Colon (tissue), 2 donors: ENCODE measurements around the gene HACL1.
"Not testable (repeated sequence)": the region's sequence is repeated elsewhere in the genome, so short reads cannot be mapped to it uniquely, and the experiment has no call there.

Experiments used
- FAIRE-seq: peaks from 2 replicates; lab custom pipeline; 2012; peaks lifted over from hg19 to GRCh38; lab: Jason Lieb, UNC
- donor health status: control.
- donor health status: control.

Gene HACL1

DNA sequence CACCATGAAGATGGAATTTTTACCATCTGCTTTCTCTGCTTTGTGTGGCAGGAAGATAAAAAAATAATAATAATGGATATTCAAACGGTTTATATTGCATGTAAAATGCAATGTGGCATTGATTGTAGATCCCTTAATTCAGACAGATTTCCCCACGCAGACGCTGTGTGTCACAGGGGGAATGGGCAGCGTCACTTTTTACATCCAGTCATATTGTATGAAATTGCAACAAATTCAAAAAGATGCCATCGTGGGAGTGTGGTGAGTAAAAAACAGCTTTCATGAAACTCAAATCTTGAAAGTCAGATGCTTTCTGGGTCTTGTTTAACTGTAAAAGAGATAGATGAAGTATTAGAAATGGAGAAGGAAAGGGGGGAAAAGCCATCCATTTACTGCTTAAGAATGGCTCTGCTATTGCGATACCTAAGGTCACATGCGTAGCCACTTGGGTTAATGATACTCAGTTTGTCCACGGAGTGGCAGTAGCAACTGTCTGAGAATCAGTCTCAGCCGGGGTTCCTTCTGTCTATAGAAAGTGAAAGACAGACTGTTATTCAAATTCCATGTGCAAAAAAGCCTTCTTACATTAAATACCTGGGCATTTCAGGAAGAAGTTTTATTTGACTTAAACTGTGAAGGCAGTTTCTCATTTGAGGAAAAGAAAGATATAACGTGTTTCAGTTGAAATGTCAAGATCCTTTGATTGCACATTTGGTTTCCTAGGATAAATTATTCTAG lies 28.7 kb upstream of the HACL1 start:
- FAIRE-seq: no peak

DNA sequence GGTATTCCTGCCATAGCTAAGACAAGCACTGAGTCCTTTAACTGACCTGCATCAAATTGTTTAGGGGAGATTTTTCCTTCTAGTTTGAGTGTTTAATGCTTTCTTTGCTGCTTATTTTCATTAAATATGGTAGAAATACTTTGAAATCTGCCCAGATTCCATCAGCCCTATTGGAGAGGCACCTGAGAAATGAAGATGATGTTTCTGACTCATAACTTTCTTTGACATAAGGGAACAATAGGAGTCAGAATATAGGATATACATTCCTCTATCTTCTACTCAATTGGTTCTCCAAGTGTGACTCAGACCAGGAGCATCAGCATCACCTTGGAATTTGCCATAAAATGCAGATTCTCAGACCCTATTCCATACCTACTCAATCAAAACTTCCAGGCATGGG lies 27.6 kb upstream of the HACL1 start:
- FAIRE-seq: no peak

DNA sequence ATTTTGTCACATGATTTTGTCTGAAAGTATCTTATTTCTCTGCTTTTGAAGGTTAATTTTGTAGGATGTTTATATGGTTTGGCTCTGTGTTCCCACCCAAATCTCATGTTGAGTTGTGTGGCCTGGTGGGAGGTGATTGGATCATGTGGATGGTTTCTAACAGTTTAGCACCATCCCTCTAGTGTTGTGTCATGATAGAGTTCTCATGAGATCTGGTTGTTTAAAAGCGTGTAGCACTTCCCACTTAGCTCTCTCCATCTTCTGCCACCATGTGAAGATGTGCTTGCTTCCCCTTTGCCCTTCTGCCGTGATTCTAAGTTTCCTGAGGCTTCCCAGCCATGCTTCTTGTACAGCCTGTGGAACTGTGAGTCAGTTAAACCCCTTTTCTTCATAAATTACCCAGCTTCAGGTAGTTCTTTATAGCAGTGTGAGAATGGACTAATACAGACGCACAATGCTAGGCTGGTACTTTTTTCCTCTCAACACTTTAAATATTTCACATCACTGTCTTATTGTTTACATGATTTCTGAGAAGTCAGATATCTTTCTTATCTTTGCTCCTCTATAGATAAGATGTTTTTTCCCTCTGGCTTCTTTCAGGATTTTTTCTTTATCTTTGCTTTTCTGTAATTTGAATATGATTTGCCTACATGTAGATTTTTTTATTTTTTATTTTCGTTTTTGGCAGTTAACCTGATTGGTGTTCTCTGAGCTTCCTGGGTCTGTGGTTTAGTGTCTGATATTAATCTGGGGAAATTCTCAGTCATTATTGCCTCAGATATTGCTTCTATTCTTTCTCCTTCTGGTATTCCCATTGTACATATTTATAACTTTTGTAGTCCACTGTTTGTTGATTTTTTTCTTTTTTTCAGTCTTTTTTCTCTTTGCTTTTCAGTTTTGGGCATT lies 22.4 kb upstream of the HACL1 start:
- FAIRE-seq: no peak

DNA sequence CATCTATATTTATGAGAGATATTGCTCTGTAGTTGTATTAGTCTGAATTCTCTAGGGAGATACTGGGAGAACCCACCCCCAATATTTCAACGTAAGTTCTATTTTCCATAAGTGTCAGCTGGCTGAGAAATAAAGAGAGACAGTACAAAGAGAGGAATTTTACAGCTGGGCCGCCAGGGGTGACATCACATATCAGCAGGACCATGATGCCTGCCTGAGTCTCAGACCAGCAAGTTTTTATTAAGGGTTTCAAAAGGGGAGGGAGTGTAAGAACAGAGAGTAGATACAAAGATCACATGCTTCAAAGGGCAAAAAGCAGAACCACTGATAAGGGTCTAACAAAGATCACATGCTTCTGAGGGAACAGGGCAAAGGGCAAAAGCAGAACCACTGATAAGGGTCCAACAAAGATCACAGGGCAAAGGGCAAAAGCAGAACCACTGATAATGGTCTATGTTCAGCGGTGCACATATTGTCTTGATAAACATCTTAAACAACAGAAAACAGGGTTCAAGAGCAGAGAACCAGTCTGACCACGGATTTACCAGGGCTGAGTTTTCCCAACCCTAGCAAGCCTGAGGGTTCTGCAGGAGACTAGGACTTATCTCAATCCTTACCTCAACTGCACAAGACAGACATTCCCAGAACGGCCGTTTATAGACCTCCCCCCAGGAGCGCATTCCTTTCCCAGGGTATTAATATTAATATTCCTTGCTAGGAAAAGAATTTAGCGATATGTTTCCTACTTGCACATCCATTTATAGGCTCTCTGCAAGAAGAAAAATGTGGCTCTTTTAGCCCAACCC lies 18.5 kb upstream of the HACL1 start:
- not testable (repeated sequence) for FAIRE-seq

DNA sequence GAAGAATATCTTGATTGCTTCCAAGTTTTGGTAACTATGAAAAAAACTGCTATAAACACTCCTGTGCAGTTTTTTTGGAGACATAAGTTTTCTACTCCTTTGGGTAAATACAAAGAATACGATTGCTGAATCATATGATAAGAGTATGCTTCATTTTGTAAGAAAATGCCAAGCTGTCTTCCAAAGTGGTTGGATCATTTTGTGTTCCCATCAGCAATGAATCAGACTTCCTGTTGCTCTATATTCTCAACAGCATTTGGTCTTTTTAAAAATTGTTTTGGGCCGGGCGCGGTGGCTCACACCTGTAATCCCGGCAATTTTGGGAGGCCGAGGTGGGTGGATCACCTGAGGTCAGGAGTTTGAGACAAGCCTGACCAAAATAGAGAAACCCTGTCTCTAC lies 14.7 kb upstream of the HACL1 start:
- FAIRE-seq: no peak

DNA sequence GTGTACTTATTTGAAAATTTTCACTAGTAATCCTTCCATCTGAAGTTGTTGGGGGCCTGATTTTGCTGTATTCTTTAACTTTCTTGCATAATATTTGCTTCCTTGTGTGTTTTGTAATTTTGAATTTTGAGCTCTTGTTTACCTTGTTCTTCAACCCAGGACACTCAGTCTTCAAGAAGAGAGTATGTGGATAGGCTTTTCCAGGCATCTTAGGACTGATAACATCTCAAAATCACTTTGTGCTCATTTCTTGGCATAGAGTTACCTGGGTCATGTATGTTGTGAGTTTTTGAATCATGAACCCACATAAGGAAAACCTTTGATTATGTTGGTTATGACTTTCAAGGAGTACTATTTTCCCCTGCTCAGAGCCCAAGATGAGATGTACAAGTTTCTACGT lies 13.6 kb upstream of the HACL1 start:
- FAIRE-seq: no peak

DNA sequence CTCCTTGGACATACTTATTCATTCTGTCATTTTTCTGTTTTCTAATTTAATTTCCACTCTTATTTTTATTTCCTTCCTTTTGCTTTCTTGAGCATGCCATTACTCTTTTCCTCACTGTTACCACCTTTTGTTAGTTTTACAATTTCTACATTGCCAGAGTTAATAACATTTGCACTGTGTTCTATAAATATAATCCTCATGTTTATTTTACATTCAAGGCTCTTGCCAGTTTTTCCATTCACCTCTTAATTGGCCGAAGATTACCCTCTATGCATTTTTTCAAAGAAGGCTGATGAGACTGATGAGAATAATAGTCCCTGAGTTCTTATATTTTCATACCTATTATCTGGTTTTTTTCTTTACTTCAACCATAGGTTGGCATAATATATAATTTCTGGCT lies 10.6 kb upstream of the HACL1 start:
- no peak for FAIRE-seq

DNA sequence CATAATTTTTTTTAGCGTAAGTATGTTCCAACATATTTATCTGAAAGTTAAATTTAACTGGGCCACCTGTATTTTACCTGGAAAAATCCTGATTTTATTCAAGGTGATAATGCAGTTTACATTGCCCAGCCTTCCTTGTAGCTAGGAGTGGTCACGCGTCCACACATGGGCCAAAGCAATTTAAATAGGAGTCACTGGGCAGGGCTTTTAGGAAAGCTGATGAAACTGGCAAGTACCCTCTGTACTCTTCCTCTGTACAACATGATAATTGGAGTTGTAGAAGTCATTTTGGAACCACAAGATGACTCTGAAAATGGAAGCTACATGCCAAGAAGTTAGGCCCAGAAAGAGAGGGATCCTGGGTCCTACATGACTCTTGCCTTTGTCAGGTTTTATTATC lies 9.6 kb upstream of the HACL1 start:
- no peak for FAIRE-seq

DNA sequence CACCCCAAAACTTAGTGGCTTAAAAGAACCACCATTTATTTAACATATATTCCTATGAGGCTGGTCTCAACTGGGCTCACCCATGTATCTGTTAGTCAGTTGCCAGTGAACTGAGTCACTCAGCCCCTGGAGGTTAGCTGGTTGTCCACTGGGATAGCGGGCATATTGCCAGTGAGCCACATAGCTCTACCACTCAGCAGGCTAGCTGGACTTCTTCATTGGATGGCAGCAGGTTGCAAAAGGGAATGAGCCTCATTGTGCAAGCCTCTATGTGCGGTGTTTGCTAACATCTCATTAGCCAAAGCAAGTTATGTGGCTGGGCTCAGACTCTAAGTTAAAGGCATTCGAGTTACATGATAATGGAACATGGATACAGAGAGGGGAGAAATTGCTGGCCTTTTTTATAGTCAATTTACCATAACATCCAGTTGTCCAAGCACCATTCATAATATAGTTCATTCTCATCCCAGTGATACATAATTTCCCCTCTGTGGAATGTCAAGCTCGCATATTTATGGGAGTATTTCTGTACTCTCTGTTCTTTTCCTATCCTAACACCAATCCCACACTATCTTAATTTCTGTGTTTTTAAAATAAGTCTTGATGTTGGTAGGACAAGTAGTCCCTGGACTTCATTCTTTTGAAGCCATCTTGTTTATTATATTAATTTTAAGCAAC lies 8.9 kb upstream of the HACL1 start:
- no peak for FAIRE-seq

DNA sequence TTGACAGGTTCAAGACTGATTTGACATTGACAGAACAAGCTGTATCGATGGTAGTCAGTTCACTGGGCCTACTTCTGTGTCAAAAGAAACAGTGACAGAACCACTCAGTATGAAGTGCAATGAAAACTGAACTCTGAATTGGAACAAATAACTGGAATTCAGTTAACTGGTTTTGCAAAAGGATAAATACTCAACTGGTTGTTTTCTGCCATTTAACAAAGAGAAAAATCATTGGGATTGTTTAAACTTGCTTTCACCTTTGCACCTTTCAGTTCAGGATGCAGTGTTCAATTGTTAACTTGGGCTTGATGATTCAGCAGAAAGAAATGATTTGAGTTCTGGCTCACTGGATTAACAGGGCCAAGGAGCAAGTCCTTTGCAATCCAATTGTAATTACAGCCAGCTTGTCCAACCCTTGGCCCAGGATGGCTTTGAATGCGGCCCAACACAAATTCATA lies 5.1 kb upstream of the HACL1 start:
- no peak for FAIRE-seq

DNA sequence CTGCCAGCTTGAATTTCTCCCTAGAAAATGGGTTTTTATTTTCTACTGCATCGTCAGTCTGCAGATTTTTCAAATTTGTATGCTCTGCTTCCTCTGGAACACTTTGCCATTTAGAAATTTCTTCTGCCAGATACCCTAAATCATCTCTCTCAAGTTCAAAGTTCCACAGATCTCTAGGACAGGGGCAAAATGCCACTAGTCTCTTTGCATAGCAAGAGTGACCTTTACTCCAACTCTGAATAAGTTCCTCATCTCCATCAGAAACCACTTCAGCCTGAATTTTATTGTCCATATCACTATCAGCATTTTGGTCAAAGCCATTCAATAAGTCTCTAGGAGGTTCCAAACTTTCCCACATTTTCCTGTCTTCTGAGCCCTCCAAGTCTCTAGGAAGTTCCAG lies 3.2 kb upstream of the HACL1 start:
- not testable (repeated sequence) for FAIRE-seq

DNA sequence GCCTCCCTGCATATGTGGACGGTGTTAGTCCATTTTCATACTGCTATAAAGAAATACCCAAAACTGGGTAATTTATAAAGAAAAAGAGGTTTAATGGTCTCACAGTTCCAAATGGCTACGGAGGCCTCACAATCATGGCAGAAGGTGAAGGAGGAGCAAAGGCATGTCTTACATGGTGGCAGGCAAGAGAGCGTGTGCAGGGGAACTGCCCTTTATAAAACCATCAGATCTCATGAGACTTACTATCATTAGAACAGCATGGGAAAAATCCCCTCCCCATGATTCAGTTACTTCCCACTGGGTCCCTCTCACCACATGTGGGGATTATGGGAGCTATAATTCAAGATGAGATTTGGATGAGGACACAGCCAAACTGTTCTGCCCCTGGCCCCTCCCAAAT lies 1.4 kb upstream of the HACL1 start:
- FAIRE-seq: not testable (repeated sequence)

DNA sequence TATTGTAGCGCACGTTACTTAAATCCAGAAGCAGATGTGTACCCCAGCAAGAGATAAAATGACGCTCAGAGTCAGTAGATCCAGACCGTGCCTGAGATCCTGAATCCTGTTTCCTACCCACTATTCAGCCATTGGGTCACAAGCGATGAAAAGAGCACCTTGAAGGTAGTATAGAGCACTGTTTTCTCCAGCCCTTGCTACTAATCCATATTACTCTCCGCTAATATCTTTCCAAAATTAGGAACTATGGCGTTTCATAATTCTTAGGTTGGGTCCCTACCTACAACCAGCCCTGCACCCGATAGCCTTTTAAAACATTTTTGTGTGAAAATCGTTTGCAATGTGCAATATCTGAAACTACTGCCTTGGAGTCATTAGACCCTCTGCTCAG lies 772 bp upstream of the HACL1 start:
- FAIRE-seq: no peak

DNA sequence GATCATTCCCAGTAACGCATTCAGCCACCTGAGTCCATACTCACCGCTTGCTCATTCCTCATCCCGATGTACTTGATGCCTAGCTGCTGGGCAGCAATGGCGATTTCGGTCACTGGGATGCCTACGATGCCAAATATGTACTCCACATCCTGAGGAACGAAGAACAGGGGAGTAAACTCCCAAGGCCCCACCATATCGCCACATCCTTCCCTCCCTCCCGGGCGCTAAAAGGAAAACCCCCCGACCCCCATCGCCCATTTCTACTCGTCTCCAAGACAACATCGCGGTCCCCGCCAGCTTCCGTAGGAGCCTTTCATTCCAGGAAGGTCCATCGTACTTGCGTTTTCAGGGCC lies 347 bp downstream of the HACL1 start:
- FAIRE-seq: no peak

DNA sequence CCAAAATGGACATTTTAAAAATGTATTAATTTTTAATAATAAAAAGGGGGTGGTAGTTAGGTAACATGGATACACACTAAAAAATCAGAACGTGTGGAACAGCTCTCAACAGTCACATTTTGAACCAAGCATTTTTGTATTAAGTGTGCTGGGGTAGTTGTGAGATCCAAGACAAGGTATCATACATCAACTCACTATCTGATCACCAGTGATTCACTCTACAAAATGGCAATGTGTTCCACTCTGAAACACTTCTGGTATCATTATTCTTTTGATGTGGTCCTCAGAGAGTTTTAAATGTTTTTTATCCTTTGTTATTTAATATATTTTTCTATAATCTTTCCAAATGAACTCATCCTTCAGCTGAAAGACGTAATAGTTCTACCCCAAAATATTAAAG lies 5.4 kb downstream of the HACL1 start:
- no peak for FAIRE-seq

DNA sequence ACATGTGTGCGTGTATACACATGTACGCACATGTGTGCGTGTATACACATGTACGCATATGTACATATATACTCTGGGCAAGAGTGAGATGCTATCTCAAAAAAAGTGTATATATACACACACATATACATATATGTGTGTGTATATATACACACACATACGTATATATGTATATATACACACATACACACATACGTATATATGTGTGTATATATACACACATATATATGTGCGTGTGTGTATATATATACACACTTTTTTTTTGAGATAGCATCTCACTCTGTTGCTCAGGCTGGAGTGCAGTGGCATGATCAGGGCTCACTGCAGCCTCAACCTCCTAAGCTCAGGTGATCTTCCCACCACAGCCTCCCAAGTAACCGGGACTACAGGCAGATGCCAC lies 8.4 kb downstream of the HACL1 start:
- FAIRE-seq: no peak

DNA sequence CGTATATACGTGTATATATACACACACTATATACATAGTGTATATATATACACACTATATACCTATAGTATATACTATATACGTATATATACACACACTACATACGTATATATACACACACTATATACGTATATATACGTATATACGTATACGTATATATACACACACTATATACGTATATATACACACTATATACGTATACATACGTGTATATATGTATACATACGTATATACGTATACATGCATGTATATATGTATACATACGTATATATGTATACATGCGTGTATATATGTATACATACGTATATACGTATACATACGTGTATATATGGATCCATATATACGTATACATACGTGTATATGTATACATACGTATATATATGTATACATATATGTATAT lies 9.4 kb downstream of the HACL1 start:
- no peak for FAIRE-seq

DNA sequence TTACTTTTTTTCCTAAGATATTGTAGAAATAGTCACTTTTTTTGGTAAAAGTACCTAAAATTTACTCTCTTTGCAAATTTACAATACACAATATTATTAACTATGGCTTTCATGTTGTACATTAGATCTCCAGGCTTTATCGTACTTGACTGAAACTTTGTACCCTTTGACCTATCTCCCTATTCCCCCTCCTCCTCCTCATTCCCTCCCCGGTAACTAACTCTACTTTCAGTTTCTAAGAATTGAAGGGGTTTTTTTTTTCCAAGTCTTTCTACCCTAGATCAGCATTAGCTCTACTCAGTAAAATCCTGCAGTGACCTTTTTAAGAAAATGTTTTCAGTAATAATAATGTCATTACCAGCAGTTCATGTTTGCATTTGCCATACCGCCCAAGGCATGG lies 10.1 kb downstream of the HACL1 start:
- no peak for FAIRE-seq

DNA sequence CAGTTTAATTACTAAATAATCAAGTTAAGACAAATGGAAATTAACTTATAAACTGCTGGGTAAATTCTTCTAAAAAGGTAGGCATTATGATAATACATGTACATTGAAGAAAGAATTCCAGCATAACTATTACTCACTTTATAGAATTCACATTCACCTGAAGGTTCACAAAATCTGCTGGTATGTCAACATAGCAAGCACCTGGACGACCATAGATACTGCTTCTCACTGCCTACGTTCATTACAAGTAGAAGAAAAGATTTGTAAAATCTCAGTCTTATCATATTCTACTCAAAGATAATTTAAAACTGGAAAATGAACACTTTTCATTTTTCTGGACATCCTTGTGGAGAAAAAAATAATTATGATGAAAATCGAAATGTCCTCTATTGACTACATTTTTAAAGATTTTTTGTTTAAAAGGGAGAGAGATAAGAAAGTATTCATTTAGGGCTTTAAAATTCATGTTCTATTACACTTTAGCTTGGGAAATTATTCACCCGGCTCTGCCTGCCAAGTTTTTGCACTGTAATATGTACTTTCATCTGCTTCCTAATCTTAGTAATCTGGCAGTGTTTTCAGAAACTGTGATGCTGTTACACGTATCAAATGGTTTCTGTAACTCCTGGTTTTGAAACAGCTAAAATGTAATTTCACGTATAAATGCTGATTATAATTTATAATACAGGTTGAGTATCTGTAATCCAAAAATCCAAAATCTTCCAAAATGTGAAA lies 16.1 kb downstream of the HACL1 start:
- no peak for FAIRE-seq

DNA sequence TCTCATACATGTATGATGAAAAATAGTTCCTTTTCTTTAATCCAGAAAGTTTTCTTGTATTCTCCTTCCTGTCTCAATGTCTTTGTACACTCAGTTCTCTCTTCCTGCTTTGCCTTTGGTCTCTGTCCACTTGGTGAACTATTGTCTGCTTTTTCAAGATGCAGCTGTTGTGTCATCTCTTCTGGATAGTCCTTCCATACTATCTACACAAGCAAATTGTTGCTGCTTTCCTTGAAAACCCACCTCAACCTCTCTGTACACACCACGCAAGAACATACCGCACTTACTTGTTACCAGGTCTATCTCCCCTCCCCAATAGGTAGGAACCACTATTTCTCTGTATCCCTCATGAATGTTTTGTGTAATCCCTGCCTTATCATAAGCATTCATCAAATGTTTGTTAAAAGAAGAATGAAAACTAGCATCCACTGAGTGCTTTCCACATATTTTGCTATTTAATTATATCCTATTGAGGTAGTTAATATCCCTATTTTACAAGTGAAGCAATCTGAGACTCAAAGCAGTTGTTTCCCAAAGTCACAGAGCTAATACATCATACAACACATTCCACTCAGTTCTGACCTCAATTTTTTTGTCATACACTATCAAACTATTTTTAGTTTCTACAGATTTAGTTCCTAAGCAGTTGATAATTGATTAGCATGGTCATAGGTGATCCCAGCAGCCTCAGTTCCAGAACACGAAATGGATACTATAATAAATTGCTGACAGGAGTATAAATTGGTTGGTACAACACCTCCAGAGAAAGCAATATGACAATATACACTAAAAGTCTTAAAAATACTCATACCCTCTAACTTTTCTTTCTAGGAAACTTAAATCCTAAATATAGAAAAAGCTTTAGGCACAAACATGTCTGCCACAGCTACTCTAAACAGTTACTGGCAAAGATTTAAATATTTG lies 19.6 kb downstream of the HACL1 start:
- FAIRE-seq: no peak
